Nucleus accumbens (tissue), 56 donors: ENCODE data around the gene GREB1L.

ENCODE experiments used
- DNase-seq, 56 donors: peaks; one replicate each; lab custom pipeline; 2025; lab: John Stamatoyannopoulos, UW

The GREB1L gene

DNA sequence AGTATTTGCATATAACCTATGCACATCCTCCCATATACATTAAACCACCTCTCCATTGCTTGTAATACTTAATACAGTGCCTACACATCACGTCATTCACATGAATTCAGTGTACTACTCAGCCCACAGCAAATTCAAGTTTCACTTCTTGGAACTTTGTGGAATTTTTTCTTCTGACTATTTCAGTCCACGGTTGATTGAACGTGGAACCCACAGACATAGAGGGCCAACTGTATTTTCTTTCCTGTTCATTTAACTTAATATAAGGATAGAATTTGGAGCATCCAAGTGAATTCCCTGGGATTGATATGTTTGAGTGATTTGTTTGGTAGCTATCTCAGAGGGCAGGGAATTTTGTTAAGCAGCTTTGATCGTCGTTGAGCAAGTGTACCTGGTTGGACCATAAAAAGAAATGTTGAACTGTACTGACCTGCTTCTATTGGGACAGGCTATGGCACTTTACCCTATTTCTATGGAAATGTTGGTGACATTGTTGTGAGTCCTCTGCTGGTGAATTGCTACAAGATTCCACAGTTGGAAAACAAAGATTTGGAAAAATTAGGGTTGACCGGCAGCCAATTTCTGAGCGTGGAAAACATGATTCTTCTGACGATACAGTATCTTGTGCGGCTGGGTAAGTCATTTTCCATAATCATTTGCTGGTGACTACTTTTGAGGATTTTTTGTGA lies 201.9 kb downstream of the GREB1L start:
- DNase-seq = no peak

DNA sequence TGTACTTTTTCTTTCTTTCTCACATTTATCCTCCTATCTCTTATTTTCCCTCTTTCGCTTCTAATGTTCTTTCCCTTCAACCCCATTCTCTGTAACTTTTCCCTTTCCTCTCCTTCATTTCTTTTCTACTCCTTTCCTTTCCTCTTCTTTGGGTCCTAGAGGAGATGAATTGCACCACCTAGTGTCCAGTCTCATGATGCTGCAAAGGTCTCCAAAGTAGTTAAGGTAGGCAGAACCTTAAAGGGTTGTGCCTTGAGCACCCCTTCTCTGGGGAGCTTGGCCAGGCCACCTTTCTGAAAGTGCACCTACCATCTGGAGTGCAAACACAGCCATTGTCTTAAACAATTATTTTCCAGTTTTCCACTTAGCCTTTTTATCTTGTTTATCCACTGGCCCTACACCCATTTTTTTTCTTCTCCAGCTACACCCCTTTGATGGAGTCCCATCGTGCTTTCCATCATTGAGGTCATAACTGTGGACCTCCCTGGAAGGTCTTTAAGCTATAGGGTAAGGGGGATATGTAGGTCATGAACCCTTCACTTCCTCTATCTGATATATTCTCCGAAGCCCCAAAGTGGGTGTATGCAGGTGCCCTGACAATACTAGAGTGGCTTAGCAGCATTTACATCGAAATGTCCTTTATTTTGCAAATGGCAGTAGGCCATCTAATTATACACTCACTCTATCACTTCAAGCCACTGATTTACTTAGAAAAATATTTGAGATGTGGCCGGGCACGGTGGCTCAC lies 202.6 kb downstream of the GREB1L start:
- DNase-seq = peak in 22 of 56 donors; percentile 1 to 51 (median 7)

DNA sequence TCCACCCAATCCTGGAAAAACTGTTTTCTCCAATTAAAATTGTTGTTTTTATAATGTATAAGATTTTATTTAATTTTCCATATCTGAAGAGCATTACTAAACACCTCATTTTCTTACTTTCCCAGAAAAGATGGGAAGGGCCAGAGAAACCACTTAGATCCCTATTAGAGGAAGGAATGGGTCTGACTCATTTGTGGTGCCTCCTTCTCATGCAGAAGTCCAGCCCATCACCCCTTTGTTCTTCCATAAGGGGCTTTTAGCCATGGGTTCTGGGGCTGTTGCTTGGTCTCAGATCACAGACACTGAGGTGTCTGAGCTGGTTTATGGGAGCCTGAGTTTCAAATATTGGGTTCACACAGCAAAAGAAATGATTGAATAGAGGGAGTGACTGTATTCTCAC lies 206.3 kb downstream of the GREB1L start:
- no peak for DNase-seq

DNA sequence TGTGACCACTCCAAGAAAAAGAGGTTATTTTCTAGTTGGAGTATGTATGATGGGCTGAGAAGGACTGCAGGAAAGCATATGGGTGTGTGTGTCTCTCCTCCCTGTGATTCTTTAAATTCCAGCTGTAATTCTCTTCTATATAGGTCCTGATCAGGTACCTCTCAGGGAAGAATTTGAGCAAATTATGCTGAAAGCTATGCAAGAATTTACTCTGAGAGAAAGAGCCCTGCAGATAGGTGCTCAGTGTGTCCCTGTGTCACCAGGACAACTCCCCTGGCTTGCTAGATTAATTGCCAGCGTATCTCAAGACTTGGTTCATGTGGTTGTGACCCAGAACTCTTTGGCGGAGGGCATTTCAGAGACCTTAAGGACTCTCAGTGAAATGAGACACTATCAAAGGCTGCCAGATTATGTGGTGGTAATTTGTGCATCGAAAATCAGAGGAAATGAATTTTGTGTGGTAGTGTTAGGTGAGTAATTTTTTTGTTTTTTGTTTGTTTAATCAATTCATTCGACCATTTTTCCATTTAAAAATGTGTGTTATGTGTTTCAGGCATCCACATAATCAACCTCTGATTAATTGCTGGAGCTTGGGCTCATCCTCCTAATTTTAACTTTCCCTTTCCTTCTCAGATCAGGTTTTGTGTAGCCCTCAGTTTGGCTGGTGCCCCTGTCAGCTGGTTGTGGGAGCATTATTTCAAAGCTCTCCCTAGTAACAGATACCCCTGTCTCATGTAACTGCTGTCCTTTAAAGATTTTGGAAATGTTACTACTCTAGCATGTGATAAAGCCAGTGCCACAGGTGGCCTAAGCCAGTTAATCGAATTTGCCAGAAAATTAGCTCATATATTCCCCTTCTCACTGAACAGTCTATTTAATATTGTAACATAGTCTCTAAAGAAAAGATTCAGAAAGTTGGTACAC lies 207.6 kb downstream of the GREB1L start:
- no peak for DNase-seq

DNA sequence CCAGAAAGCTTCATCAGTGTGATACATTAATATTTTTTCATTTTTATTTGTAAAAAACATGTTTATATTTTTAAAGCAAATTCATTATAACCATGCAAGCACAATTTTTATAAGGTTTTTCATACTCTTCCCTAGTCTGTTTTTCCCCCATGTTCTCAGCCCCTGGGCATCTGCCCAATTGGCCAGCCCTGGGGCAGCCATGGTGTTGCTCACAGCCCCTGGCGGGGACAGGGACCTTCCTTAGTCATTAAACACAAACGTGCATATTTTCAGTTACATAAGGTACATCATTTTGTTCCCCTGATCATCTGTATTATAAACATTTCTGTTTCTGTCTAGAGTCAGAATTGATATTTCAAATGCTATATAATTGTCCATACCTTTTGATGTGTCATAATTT lies 208.5 kb downstream of the GREB1L start:
- DNase-seq = no peak

DNA sequence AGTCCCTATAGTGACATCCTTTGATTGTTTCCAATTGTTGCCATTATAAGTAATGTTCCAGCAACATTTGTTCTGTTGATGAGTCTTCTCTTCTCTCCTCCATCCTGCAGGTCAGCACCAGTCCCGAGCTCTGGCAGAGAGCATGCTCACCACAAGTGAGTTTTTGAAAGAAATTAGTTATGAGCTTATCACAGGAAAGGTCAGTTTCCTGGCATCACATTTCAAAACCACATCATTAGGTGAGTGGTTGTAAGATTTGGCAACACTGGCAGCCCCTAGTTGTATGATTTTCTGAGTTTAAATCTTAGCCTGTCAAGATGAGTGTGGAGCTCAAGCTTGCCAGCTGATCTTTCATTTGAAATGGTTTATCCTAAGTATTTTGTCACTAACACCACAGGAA lies 208.9 kb downstream of the GREB1L start:
- DNase-seq = no peak

DNA sequence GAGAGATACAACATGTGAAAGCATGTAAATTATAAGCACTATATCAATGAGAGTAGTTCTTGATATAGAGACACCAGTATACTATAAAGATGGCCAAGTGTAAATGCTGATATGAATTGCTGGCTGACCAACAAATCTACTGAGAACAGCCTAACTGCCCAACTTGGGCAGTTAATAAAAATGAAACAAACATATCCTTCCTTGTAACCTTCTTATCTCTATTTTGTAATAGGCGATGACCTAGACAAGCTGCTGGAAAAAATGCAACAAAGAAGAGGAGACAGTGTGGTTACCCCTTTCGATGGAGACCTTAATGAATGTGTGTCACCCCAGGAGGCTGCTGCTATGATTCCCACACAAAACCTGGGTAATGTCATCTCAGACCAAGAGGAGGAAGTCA lies 209.8 kb downstream of the GREB1L start:
- no peak for DNase-seq

DNA sequence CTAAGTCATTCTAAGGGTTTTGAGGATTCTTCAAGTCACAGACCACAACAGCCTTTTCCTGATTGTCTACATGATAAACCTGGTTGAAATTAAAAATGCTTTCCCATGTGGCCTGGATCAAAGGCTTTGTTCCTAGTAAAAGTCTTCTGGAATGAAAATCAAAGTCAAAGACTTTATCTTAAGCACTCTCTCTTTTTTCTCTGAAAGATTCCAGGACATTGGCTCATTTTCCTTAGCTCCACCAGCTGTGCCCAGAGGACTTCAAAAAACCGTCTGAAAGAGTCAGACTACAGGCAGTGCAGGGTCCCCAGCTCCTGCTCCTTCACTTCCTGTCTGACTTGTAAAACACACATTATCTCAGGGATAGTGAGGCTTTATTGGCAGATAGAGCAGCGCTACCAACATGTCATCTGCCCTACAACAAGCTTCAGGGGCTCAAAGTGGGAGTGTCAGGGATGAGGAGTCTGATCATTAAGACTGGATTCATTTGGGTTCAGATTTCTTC lies 210.3 kb downstream of the GREB1L start:
- DNase-seq = no peak

DNA sequence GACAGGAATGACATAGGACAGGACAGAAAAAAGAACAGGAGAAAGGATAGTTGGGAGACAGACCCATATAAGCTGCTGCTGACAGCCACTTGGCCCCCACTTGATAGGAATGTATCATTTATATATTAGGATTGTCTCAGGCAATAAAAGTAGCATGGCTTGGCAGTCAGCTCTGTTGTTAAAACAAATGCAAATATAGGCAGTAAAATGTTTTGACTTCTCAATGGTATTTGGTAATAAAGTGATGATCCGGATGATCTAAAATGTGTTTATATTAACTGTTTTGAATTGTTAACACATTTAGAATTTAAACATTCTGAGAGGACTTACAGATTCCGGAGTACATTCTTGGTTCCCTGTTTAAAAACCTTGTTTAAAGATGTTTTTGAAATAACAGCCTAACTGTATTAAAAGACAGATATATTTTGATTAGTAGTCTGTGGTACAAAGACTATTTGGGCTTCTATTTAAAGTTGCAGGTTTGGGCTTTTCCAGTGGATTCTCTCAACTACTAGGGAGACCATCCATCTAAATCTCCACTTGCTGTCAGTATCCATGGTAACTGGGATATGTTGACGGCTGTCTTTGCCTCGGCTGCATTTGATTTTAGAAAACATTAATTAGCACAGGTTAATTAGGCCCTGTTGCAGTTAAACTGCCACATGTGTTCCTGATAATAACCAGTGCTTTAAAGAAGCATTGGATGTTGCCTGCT lies 210.9 kb downstream of the GREB1L start:
- no peak for DNase-seq

DNA sequence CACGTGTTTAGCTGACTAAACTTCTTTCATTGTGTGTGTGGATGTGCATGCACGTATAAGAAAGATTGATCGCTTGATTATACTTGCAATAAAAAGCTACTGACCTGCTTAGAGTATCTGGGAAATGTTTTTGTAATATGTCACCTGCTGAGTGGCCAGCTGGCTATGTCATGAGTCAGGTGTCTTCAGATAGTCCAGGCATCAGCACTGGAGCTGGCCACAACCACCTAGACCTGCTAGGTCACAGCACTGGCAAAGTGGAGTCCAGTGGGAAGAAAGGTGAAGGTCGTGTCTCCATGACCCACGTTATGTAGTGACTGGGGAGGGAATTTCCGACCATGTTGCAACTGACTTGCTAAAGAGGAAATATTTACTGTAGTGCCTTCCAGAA lies 211.5 kb downstream of the GREB1L start:
- DNase-seq = no peak

DNA sequence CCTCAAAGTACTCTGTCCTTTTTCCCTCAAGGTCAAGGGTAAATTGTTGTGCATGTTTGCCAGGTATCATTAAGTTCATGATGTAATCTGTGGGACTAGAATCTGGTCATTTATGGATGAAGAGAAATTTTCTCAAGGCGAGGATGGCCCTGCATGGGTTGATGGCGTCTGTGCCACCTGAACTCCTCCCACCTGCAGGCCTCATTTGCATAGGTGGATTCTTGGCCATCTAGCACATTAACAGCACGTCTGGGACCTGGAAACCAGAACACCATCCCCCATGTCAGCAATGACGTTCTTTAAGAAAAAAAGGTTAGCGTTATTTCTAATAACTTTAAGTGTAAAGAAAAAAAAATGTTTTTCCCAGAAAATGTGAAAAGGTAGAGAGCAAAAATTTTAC lies 212.7 kb downstream of the GREB1L start:
- DNase-seq = no peak

DNA sequence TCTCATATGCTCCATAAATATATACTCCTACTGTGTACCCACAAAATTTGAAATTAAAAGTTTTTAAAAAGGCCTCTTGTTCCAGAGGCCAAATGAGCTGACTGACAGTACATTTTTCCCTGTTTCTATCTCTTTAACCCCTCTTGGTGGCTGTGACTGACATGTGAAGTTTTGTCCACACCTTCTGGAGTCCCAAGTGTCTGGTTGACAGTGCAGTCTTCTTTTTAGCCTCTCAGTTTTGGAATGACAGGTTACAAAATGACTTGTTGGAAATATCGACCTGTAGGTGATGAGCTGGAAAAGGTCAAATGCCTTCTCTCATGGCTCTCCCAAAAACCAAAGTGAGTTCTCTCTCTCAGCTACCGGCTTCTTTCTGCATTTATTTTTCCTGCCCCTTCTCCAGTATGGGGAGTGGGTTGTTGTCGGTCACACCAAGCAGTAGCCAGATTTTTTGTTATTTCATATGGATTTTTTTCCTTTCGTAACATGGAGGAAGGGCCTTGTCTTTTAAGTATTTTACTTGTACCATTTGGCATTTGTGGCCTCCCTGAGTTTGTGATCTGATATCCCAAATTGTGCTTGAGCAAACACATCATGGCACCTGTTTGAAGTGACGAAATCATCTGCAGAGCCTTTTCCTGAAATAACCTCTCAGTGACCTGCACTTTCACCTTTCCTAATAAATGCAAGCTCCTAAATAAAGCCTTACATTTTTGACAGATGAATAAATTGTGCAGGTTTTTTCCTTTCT lies 214.6 kb downstream of the GREB1L start:
- no peak for DNase-seq

DNA sequence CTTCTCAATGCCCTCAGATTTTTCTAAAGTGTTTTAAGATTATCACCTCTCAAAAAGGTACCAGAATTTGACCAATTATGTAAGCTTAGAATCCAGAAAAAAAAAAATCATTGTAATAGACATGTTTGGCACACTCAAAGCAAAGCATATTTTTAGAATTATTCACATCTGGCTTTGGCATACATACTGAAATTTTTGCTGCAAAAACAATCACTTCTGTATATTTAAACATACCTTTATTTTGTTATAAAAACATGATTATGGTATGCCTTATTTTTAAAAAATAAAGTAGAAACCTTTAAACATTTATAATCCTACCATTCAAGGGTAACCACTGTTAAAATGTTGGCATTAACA lies 215.1 kb downstream of the GREB1L start:
- no peak for DNase-seq

DNA sequence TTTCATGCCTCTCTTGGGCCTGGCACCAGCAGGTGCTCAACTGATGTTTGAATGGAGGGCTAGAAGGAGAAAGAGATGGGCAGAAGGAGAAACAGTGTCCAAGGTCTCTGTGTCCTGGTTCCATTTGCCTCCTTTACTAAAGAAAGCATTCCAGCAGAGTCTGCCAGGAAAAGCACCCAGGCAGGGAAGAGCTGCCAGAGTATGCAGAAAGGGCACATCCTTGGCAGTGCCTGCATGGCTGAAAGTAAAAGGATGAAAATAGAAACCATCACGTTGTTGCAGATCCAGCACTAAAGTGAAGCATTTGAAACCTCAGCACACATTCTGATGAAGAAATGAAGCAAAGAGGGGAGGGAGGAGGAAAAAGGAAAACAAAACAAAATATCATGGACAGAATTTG lies 216.3 kb downstream of the GREB1L start:
- peak in 2 of 56 donors; percentile 2 for DNase-seq

DNA sequence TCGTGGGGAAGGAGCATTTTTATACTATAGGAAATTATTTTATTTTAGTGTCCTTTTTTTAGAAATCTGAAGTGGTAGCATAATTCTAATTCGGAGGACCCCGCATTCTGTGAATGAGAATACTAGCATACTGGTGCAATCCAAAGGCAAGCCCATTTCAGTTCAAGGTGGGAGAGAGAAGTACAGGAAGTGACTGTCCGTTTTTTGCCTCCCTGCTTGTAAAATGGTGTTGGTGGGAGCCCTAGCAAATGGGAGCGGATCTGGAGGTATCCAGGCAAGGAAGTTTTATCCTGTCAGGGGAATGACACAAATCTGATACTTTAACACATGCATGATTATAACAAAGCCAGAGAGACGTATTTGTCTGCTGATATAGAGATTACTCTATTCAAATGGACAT lies 216.8 kb downstream of the GREB1L start:
- no peak for DNase-seq

DNA sequence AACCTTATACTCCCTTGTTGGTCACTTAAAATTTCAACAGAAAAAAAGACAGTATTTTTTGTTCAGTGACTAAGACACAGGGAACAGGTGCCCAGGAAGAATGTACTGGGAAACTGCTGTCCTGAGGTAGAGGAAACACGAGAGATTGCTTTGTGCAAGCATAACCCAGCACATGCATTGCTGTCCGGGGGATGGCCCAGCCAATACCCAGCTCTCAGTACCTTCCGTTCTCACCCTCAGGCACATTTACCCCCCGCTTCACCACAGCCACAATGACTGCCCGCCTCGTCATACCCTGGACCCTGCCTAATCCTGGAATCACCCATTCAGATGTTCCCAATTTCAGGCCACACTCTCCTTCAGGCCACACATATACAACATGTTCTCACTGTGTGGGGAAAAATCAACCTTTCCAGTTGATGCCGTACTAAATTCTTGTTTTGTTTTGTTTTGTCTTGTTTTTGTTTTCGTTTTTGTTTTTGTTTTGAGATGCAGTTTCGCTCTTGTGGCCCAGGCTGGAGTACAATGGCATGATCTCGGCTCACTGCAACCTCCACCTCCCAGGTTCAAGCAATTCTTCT lies 217.8 kb downstream of the GREB1L start:
- no peak for DNase-seq

DNA sequence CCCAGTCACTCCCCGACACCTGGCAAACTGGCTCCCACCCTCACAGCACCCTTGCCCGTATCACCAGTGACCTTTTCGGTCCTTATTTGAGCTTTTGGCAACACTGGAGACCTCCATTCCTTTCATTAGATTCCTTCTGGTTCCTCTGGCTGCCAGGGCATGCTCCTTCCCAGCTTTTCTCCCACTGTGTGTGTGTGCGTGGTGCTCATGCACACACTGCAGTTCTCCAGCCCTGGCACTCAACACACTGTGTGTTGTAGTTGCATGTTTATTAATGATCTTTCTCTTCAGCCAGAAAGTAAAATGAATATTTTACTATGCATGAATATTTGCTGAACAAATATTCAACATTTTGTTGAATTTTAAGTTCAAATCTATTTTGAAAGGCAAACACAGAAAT lies 219.4 kb downstream of the GREB1L start:
- DNase-seq = no peak

DNA sequence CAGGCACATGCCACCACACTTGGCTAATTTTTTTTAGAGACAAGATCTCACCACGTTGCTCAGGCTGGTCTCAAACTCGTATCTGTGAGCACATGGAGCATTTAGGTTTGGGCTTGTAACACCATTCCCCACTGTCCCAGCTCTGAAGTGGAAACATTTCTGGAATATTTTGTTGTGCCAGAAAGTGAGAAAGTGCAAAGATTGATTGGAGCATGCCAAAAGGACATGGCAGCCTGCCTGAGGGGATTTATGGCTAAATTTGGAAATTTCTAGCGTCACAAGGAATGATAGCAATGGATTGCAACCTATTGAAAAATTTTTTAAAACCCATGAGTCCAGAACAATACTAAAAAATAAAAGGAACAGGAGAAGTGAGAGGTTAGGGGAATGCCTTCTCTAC lies 221.7 kb downstream of the GREB1L start:
- DNase-seq = no peak

DNA sequence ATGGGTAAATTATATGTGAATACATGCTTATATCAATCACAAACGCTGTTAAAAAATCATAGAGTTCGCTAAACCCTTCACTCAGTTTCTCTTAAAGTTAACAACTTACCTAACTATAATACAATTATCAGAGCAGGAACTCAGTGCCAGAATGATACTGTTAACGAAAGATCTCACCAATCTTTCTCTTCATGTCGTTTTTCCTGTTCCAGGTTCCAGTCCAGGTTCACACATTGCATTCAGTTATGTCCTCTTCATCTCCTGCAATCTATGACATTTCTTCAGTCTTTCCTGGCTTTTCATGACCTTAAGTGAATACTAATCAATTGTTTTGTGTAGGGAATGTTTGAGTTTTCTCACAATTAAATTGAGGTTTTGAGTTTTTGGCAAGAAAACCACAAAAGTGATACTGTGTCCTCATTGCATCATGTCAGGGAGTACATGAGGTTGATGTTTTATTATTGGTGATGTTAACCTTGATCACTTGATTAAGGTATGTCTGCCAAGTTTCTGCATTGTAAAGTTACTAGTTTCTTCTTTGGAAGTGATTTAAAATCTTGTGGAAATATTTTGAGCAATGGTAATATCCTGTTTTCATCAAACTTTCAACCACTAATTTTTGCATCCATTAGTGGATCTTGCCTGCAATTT lies 226.6 kb downstream of the GREB1L start:
- no peak for DNase-seq
